Lower leg skin (tissue), 3 donors: ENCODE data around the gene THAP9.

Source experiments
- CTCF ChIP-seq, 3 donors: fragments of 450-650 bp; IDR thresholded peaks; one replicate each; pipeline ENCODE4 v1.5.1; 2016; ENCODE audit warnings: antibody characterized with exemption in 3 of 3, mild to moderate bottlenecking in 3 of 3, moderate library complexity in 2 of 3
- POLR2A ChIP-seq, 2 donors: fragments of 450-650 bp; IDR thresholded peaks; one replicate each; pipeline ENCODE4 v1.6.1; 2016 to 2017; ENCODE audit warnings: antibody characterized with exemption in 2 of 2, mild to moderate bottlenecking in 1 of 2, moderate library complexity in 1 of 2

GRCh38 chr4:82890901-82891706 lies 9.4 kb upstream of the THAP9 start, which contains the start of gene SEC31A:
- TF ChIP-seq CTCF (IDR thresholded peaks at IDR 0.05) (no peak), POLR2A (IDR thresholded peaks at IDR 0.05) (peak in 1 of 2 donors; percentile 27)
